GM12872 (cell line): ENCODE data around the gene PPP6R1.

Source experiments
- TF ChIP-seq, protein P1 (sequence below): IDR thresholded peaks from 3 replicates; pipeline ENCODE4 v1.5.1; 2011; ENCODE audit warnings: low read depth, mild to moderate bottlenecking, low read length, moderate library complexity; ENCODE audit not compliant: insufficient read depth

Gene PPP6R1

DNA sequence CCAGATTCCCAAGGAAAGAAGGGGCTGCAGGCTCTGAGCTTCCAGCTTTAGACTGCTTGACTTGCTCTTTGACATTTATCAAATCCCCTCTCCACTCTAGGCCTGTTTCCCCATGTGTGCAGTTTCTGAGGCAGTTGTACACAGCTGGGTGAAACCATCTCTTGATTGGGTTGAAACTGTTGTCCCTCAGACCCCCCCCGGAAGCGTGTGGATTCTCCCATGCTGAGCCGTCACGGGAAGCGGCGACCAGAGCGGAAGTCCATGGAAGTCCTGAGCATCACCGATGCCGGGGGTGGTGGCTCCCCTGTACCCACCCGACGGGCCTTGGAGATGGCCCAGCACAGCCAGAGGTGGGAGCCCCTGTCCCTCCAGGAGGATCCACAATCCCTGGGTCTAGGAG lies 44.7 kb upstream of the PPP6R1 start:
- TF ChIP-seq, protein P1, sequence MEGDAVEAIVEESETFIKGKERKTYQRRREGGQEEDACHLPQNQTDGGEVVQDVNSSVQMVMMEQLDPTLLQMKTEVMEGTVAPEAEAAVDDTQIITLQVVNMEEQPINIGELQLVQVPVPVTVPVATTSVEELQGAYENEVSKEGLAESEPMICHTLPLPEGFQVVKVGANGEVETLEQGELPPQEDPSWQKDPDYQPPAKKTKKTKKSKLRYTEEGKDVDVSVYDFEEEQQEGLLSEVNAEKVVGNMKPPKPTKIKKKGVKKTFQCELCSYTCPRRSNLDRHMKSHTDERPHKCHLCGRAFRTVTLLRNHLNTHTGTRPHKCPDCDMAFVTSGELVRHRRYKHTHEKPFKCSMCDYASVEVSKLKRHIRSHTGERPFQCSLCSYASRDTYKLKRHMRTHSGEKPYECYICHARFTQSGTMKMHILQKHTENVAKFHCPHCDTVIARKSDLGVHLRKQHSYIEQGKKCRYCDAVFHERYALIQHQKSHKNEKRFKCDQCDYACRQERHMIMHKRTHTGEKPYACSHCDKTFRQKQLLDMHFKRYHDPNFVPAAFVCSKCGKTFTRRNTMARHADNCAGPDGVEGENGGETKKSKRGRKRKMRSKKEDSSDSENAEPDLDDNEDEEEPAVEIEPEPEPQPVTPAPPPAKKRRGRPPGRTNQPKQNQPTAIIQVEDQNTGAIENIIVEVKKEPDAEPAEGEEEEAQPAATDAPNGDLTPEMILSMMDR: no peak

DNA sequence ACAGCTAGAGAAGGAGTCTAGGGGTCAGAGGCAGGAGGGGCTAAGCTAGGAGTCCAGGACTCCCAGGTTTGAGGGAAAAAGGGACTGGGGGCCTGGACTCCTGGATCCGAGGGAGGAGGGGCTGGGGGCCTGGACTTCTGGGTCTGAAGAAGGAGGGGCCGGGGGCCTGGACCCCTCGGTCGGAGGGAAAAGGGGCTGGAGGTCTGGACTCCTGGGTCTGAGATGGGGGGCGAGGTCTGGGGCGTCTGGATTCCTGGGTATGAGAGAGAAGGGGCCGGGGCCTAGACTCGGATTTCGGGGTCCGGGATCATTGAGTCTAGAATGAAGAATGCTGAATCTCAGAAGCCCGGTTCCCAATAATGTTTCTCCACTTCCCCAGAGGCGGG lies 43.5 kb upstream of the PPP6R1 start:
- TF ChIP-seq, protein P1: no peak

DNA sequence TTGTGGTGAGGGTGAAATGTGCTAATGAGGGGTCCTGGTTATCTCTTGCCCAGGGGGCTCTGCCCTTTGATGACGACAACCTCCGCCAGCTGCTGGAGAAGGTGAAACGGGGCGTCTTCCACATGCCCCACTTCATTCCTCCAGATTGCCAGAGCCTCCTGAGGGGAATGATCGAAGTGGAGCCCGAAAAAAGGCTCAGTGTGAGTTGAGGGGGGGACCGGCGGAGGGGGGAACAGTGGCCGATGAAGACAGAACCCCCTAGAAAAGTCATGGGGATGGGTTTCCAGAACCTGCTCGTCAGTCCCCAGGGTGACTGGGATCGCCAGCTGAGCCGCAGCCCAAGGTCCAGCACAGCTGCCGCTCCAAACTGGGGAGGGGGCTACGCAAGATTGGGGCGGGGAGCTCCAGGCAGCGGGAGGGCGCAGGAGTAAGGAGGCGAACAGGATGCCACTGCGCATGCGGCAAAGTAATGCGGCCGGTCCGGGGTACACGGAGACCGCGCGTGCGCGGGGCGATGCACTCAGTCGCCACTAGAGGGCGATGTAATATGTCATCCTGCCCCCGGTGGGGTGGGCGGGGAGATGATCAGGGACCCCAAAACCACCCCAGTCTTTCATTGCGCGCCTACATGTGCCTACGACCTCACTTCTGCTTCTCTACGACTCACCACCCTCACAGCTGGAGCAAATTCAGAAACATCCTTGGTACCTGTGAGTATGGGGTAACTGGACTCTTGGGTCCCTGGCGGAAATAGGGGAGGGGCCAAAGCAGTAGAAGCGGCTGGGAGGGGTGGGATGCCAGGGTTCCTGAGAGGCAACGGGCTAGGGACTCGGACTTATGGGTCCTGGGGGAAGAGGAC lies 42.9 kb upstream of the PPP6R1 start:
- TF ChIP-seq, protein P1: peak; percentile 98

DNA sequence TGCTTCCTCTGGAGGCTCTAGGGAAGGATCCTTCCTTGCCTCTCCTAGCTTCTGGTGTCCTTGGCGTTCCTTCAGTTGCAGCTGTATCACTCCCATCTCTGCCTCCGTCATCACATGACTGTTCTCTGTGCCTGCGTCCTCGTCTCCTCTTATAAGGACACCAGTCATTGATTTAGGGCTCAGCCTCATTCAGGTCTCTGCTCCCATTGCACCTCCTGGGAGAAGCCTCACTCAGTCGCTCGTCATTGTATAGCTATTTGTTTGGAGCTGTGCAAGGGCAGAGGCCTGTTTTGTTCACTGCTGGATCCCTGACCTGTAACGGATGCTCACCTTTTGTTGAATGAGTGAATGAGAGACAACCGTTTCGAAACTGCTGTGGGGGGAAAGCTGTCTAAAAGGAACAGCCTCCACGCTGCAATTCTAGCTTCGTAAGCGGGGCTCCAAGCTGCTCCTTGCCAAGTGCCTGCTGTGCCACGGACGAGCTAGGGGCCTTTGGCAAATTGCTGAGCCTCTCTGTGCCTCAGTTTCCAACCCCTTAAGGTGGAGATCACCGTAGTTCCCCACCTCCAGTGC lies 42.2 kb upstream of the PPP6R1 start:
- TF ChIP-seq, protein P1: no peak

DNA sequence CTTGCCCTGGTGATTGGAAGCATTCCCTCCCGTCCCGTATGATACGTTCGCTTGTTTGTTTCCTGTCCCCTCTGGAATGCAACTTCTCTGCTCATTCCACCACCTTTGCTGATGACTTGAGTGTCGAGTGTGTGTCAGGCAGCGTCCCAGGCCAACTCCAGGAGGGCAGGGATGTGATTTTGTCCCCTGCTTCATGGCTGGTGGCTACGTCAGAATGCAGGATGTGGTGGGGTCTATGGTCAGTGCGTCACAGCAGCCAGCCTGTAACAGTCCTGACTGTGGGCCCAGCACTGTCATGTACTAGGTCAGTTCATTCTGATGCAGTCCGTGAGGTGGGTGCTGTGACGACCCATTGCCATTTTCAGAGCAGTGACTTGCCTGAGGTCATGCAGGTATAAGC lies 41.2 kb upstream of the PPP6R1 start:
- TF ChIP-seq, protein P1: no peak

DNA sequence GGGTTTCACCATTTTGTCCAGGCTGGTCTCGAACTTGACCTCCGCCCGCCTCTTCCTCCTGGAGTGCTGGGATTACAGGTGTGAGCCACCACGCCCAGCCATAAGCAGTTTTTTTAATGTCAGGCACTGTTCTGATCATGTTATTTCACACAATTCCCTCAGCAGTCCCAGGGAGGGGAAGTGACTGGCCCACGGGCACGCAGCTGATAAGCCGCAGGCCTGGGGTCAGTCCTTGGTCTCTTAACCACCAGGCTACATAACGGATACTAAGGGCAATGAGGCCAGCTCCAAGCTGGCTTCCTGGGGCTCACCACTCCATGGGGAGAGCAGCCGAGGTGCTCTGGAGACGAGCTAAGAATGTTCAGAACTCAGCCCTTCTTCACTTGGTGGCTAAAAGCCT lies 38.5 kb upstream of the PPP6R1 start:
- TF ChIP-seq, protein P1: no peak

DNA sequence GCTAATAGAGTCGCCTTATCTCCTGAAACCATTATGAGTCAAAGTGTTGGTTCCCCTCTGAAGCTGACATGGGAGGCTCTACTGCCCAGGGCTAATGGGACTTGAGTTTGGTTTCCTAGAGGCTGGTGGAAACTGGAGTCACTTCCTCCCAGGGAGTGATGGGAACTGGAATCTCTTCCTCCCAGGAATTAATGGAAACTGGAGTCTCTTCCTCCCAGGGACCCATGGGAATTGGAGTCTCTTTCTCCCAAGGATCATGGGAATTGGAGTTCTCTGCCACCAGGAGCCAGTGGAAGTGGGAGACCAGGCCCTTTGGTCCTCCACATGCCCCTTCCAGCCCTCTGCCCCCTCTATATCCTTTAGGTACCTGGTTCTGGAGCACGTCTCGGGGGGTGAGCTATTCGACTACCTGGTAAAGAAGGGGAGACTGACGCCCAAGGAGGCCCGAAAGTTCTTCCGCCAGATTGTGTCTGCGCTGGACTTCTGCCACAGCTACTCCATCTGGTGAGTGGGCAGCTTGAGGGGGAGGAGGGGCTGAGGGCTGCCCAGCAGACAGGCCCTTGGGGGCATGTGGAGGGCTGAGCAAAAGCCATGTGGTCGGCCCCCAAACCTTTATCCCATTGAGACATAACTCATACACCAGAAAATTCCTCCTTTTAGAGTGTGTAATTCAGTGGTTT lies 30.4 kb upstream of the PPP6R1 start:
- TF ChIP-seq, protein P1: no peak
